IMR-90 (cell line): ENCODE measurements around the gene RTEL1. TPM values are rescaled to one million over a fixed set of nuclear protein-coding genes. Genes with fewer than 3 reads are reported as not detected.

Experiments used
- ATAC-seq: fragments of 200-7000 bp; cut with Tn5 transposase; 2 replicates; pipeline ENCODE4 v1.9.1; 2020; ENCODE audit warnings: low read depth, mild to moderate bottlenecking, moderate library complexity
- BruUV-seq: library from RNA; stranded (reverse); fragments of 400-500 nt; replicated peaks from 2 replicates; lab custom pipeline; 2021; lab: Mats Ljungman, UMichigan
- CTCF ChIA-PET: fragments of 300-600 bp; formaldehyde crosslinking; extraction: SDS; loops from one replicate; lab custom pipeline; 2021; ENCODE audit warnings: antibody characterized with exemption; lab: Yijun Ruan, JAX
- POLR2A ChIA-PET: fragments of 300-600 bp; sonication (Branson Sonifier 250); formaldehyde crosslinking; loops from one replicate; lab custom pipeline; 2022; ENCODE audit warnings: antibody characterized with exemption; ENCODE audit not compliant: unreplicated experiment; lab: Charles Lee
- DNase-seq: peaks from one replicate; pipeline ENCODE4 v3.0.0; 2013
- H2AFZ ChIP-seq: replicated peaks from 2 replicates; pipeline ENCODE3; 2013; ENCODE audit warnings: low read length, mild to moderate bottlenecking; ENCODE audit not compliant: poor library complexity
- H2AK5ac ChIP-seq: 2 replicates; pipeline ENCODE4 v1.6.1; 2013; ENCODE audit warnings: low read depth, low read length, inconsistent platforms
- H2AK9ac ChIP-seq: replicated peaks from 2 replicates; pipeline ENCODE3; 2013; ENCODE audit warnings: mild to moderate bottlenecking, low read depth, low read length, moderate library complexity; ENCODE audit not compliant: poor library complexity
- H2BK120ac ChIP-seq: 2 replicates; pipeline ENCODE4 v1.6.1; 2013; ENCODE audit warnings: low read depth, low read length, inconsistent platforms
- H2BK15ac ChIP-seq: 3 replicates; pipeline ENCODE4 v1.6.1; 2013; ENCODE audit warnings: low read depth, low read length, inconsistent platforms
- H2BK20ac ChIP-seq: 2 replicates; pipeline ENCODE4 v1.6.1; 2013; ENCODE audit warnings: low read depth, mild to moderate bottlenecking, inconsistent platforms, low read length, moderate library complexity
- H2BK5ac ChIP-seq: 2 replicates; pipeline ENCODE4 v1.6.1; 2013; ENCODE audit warnings: mild to moderate bottlenecking, low read depth, low read length, inconsistent platforms; ENCODE audit not compliant: poor library complexity, severe bottlenecking
- H3K14ac ChIP-seq: replicated peaks from 2 replicates; pipeline ENCODE4 v1.6.1; 2013; ENCODE audit warnings: low read depth, low read length, inconsistent platforms
- H3K18ac ChIP-seq: 2 replicates; pipeline ENCODE4 v1.6.1; 2013; ENCODE audit warnings: low read depth, low read length, control low read depth
- H3K23ac ChIP-seq: 2 replicates; pipeline ENCODE4 v1.6.1; 2013; ENCODE audit warnings: low read depth, low read length, inconsistent platforms
- H3K27ac ChIP-seq: 2 replicates; pipeline ENCODE4 v1.5.1; 2013; ENCODE audit warnings: mild to moderate bottlenecking, control low read depth, low read length; ENCODE audit not compliant: insufficient read depth
- H3K27me3 ChIP-seq: 2 replicates; pipeline ENCODE4 v1.6.1; 2013; ENCODE audit warnings: low read length; ENCODE audit not compliant: control insufficient read depth, insufficient read depth
- H3K36me3 ChIP-seq: 2 replicates; pipeline ENCODE4 v1.6.1; 2013; ENCODE audit warnings: low read length, mixed read lengths; ENCODE audit not compliant: control insufficient read depth, insufficient read depth
- H3K4ac ChIP-seq: 2 replicates; pipeline ENCODE4 v1.6.1; 2013; ENCODE audit warnings: low read depth, low read length, inconsistent platforms
- H3K4me1 ChIP-seq: 2 replicates; pipeline ENCODE4 v1.6.1; 2013; ENCODE audit warnings: low read length, mixed read lengths; ENCODE audit not compliant: control insufficient read depth, insufficient read depth
- H3K4me2 ChIP-seq: 2 replicates; pipeline ENCODE4 v1.6.1; 2013; ENCODE audit warnings: low read depth, mild to moderate bottlenecking, control low read depth, low read length, moderate library complexity
- H3K4me3 ChIP-seq: 2 replicates; pipeline ENCODE4 v1.5.1; 2013; ENCODE audit warnings: low read depth, mild to moderate bottlenecking, control low read depth, low read length, moderate library complexity; ENCODE audit not compliant: insufficient read depth
- H3K56ac ChIP-seq: 2 replicates; pipeline ENCODE4 v1.6.1; 2013; ENCODE audit warnings: low read length, inconsistent platforms; ENCODE audit not compliant: insufficient read depth; ENCODE audit errors: extremely low read depth
- H3K79me1 ChIP-seq, 2 experiments: 2 replicates each; pipeline ENCODE4 v1.6.1; 2013; ENCODE audit warnings: low read length in 2 of 2, inconsistent platforms in 1 of 2, low read depth in 1 of 2
- H3K9ac ChIP-seq: 2 replicates; pipeline ENCODE4 v1.6.1; 2013; ENCODE audit warnings: low read depth, low read length, control low read depth
- H3K9me1 ChIP-seq: 2 replicates; pipeline ENCODE4 v1.6.1; 2013; ENCODE audit warnings: low read length, inconsistent platforms; ENCODE audit not compliant: insufficient read depth
- H3K9me3 ChIP-seq: 2 replicates; pipeline ENCODE4 v1.6.1; 2013; ENCODE audit warnings: low read length; ENCODE audit not compliant: control insufficient read depth, insufficient read depth
- H4K20me1 ChIP-seq: 2 replicates; pipeline ENCODE4 v1.6.1; 2013; ENCODE audit warnings: low read length, inconsistent platforms; ENCODE audit not compliant: insufficient read depth
- H4K5ac ChIP-seq: 2 replicates; pipeline ENCODE4 v1.6.1; 2013; ENCODE audit warnings: mild to moderate bottlenecking, low read depth, low read length, control low read depth
- H4K8ac ChIP-seq, 2 experiments: 2 replicates each; pipeline ENCODE4 v1.6.1; 2013; ENCODE audit warnings: low read depth in 2 of 2, low read length in 2 of 2, control low read depth in 1 of 2, inconsistent platforms in 1 of 2
- H4K91ac ChIP-seq: 2 replicates; pipeline ENCODE4 v1.6.1; 2013; ENCODE audit warnings: low read depth, low read length, inconsistent platforms; ENCODE audit not compliant: insufficient read depth
- BHLHE40 ChIP-seq: fragments of 150-350 bp; IDR thresholded peaks from 2 replicates; pipeline ENCODE4 v1.6.1; 2016; ENCODE audit warnings: mild to moderate bottlenecking, low read depth, low read length
- CEBPB ChIP-seq: IDR thresholded peaks from 2 replicates; pipeline ENCODE4 v1.6.1; 2012; ENCODE audit warnings: low read depth, low read length, improper control_type of control experiment
- CHD1 ChIP-seq: IDR thresholded peaks from 2 replicates; pipeline ENCODE4 v1.6.1; 2012; ENCODE audit warnings: low read depth, low read length, improper control_type of control experiment
- CTCF ChIP-seq: conservative IDR thresholded peaks from 2 replicates; pipeline ENCODE4 v1.5.1; 2012; ENCODE audit warnings: mild to moderate bottlenecking, low read depth, low read length, improper control_type of control experiment
- ELK1 ChIP-seq: fragments of 150-350 bp; IDR thresholded peaks from 2 replicates; pipeline ENCODE4 v1.6.1; 2016; ENCODE audit warnings: low read depth, mild to moderate bottlenecking, low read length, moderate library complexity, borderline replicate concordance
- FOS ChIP-seq: fragments of 150-350 bp; IDR thresholded peaks from 2 replicates; pipeline ENCODE4 v1.6.1; 2016; ENCODE audit warnings: low read depth, low read length
- MAFK ChIP-seq: IDR thresholded peaks from 2 replicates; pipeline ENCODE4 v1.6.1; 2012; ENCODE audit warnings: low read depth, low read length, improper control_type of control experiment
- MAZ ChIP-seq: IDR thresholded peaks from 2 replicates; pipeline ENCODE4 v1.6.1; 2012; ENCODE audit warnings: low read depth, mild to moderate bottlenecking, low read length, improper control_type of control experiment, moderate library complexity, borderline replicate concordance
- MXI1 ChIP-seq: IDR thresholded peaks from 2 replicates; pipeline ENCODE4 v1.6.1; 2012; ENCODE audit warnings: low read depth, mild to moderate bottlenecking, low read length, moderate library complexity, borderline replicate concordance
- NFE2L2 ChIP-seq: fragments of 150-350 bp; IDR thresholded peaks from 2 replicates; pipeline ENCODE4 v1.6.1; 2016; ENCODE audit warnings: low read depth, mild to moderate bottlenecking, low read length
- POLR2A ChIP-seq: IDR thresholded peaks from 2 replicates; pipeline ENCODE4 v1.6.1; 2012; ENCODE audit warnings: mild to moderate bottlenecking, low read depth, low read length
- RAD21 ChIP-seq: IDR thresholded peaks from 2 replicates; pipeline ENCODE4 v1.6.1; 2012; ENCODE audit warnings: low read length, improper control_type of control experiment
- RCOR1 ChIP-seq: IDR thresholded peaks from 2 replicates; pipeline ENCODE4 v1.6.1; 2012; ENCODE audit warnings: mild to moderate bottlenecking, low read length, improper control_type of control experiment; ENCODE audit not compliant: insufficient replicate concordance
- RFX5 ChIP-seq: IDR thresholded peaks from 2 replicates; pipeline ENCODE4 v1.8.0; 2012; ENCODE audit warnings: low read depth, mild to moderate bottlenecking, low read length, moderate library complexity
- SMC3 ChIP-seq: fragments of 150-350 bp; IDR thresholded peaks from 2 replicates; pipeline ENCODE4 v1.6.1; 2016; ENCODE audit warnings: low read depth, mild to moderate bottlenecking, antibody characterized with exemption, low read length, moderate library complexity
- USF2 ChIP-seq: fragments of 150-350 bp; IDR thresholded peaks from 2 replicates; pipeline ENCODE4 v1.6.1; 2017; ENCODE audit warnings: mild to moderate bottlenecking, antibody characterized with exemption, low read length, low read depth
- WGBS, 2 experiments: methylation state at CpG; one replicate each; pipeline versions ENCODE4 v1.1.5 to v1.1.7; 2013; ENCODE audit warnings: missing lambda C conversion rate in 2 of 2; ENCODE audit not compliant: insufficient read length in 1 of 2; ENCODE audit errors: extremely low coverage in 2 of 2; 5-methylcytosine and 5-hydroxymethylcytosine counted together
- dilution Hi-C: fragments of 300-500 bp; cut with HindIII; formaldehyde crosslinking; loops from one replicate; pipeline ENCODE4 v1.14.3; 2018; ENCODE audit warnings: low sequenced_read_pairs; ENCODE audit not compliant: unreplicated experiment
- in situ Hi-C: fragments of 300-500 bp; cut with MboI; formaldehyde crosslinking; loops from 3 replicates; pipeline ENCODE4 v1.14.3; 2019; ENCODE audit warnings: low sequenced_read_pairs, inconsistent platforms, mixed read lengths
- intact Hi-C: fragments of 100-400 bp; cut with micrococcal nuclease; formaldehyde crosslinking; loops from 2 replicates; pipeline ENCODE4 v1.10.0; 2022
- polyA plus RNA-seq, 3 experiments: library from polyadenylated mRNA; depleted of rRNA; stranded (reverse); fragments of >200 nt; gene quantifications; 2 replicates each; pipeline ENCODE4 v1.2.3, GENCODE V29; 2012; ENCODE audit warnings: low replicate concordance in 1 of 3
- total RNA-seq: library from RNA; depleted of rRNA; stranded (reverse); fragments of >200 nt; gene quantifications from 2 replicates; pipeline ENCODE4 v1.2.3, GENCODE V29; 2012

Gene RTEL1
- total and polyA plus RNA-seq, 2 of the 4 experiments (the other 2 are of a cell fraction): 14.7 to 18.8 TPM

- Histone ChIP-seq H4K5ac (peak overlapping the region; percentile 94), H2BK15ac (peak overlapping the region; percentile 42; the same call in 1 of the 3 replicates), H3K27me3 (no peaks in the 10 kb centered on the region), H3K4me1 (peaks cover 31% of the 10 kb centered on the region), H3K9ac (no peak overlapping the region), H3K18ac (peak overlapping the region; percentile 6), H4K8ac (peak overlapping the region; percentile 83 to 98; a peak in 3 of 4 replicates), H2BK5ac (peak overlapping the region; percentile 96), H2BK120ac (peak overlapping the region; percentile 95), H3K14ac (peak overlapping the region; percentile 73), H3K4me2 (no peak overlapping the region), H2BK20ac (peak overlapping the region; percentile 82), H3K56ac (no peak overlapping the region), H3K4me3 (no peak overlapping the region), H2AFZ (peak overlapping the region; percentile 92), H2AK9ac (peak overlapping the region; percentile 90), H3K4ac (peak overlapping the region; percentile 98), H3K36me3 (0 out of 2 replicates have a peak, but pooled peaks cover 3% of the 10 kb centered on the region), H3K79me1 (peaks cover 10 to 41% of the 10 kb centered on the region in 2 experiments; a peak in 3 of 4 replicates), H4K20me1 (no peaks in the 10 kb centered on the region), H4K91ac (peak overlapping the region; percentile 92), H2AK5ac (peak overlapping the region; percentile 99), H3K27ac (peak overlapping the region; percentile 63), H3K9me3 (no peaks in the 10 kb centered on the region), H3K23ac (peak overlapping the region; percentile 69; the same call in 1 of the 2 replicates), H3K9me1 (peaks cover 27% of the 10 kb centered on the region)
- ATAC-seq: no peak
- ChIA-PET POLR2A (no interaction called here), CTCF (no interaction called here)
- in situ Hi-C loops (no loop called here), intact Hi-C loops (no loop called here), dilution Hi-C loops (no loop called here)
- TF ChIP-seq CHD1: no peak
- TF ChIP-seq RAD21: no peak
- TF ChIP-seq BHLHE40: no peak
- TF ChIP-seq SMC3: no peak
- TF ChIP-seq USF2: no peak
- TF ChIP-seq POLR2A: no peak
- TF ChIP-seq FOS: no peak
- no peak for TF ChIP-seq RCOR1
- no peak for TF ChIP-seq CTCF
- no peak for TF ChIP-seq NFE2L2
- TF ChIP-seq MAFK: no peak
- TF ChIP-seq CEBPB: no peak
- TF ChIP-seq ELK1: no peak
- no peak for TF ChIP-seq MAZ
- no peak for TF ChIP-seq MXI1
- no peak for TF ChIP-seq RFX5
- DNase-seq: no peak
- 95% methylated on average over 14 of the region's 24 CpGs; no CpG with 5 or more reads in 1 of the 2 experiments for WGBS, 2 experiments
- BruUV-seq: no TSS peak
Observed at GRCh38 chr20:63686094-63686491, 28.0 kb downstream of the RTEL1 start.
